GM12891 (cell line): Measurements from ENCODE around the gene SLC7A6.

ENCODE experiments used
- POLR2A ChIP-seq: IDR thresholded peaks from 2 replicates; pipeline ENCODE4 v1.6.1; 2011; ENCODE audit warnings: low read depth, low read length, control low read depth
- POLR2AphosphoS5 ChIP-seq: IDR thresholded peaks from 2 replicates; pipeline ENCODE4 v1.6.1; 2011; ENCODE audit warnings: low read depth, low read length, control low read depth

- TF ChIP-seq POLR2A (no peak), POLR2AphosphoS5 (no peak)
Measured at GRCh38 chr16:68230176-68230571, 34.2 kb upstream of the SLC7A6 start.
